PC-9 (cell line): ENCODE data around the gene TMEM165. TPM values are rescaled to one million over a fixed set of nuclear protein-coding genes. Genes with fewer than 3 reads are reported as not detected.

ENCODE experiments used
- BruUV-seq: library from RNA; stranded (reverse); fragments of 400-500 nt; replicated peaks from 2 replicates; lab custom pipeline; 2021; lab: Mats Ljungman, UMichigan
- CTCF ChIA-PET: fragments of 300-600 bp; sonication (Branson Sonifier 250); formaldehyde crosslinking; loops from one replicate; lab custom pipeline; 2022; ENCODE audit warnings: antibody characterized with exemption; lab: Charles Lee
- POLR2A ChIA-PET: fragments of 300-600 bp; sonication (Branson Sonifier 250); formaldehyde crosslinking; loops from one replicate; lab custom pipeline; 2022; ENCODE audit warnings: antibody characterized with exemption; ENCODE audit not compliant: unreplicated experiment; lab: Charles Lee
- DNase-seq, 2 experiments: peaks; one replicate each; pipeline versions ENCODE4 v3.0.0 to v3.0.0-alpha.2; 2015 to 2022; ENCODE audit warnings: mixed read lengths in 1 of 2
- H2AFZ ChIP-seq: fragments of 200-600 bp; sonication (generic); 2 replicates; pipeline ENCODE4 v1.8.1; 2017; ENCODE audit warnings: antibody characterized with exemption
- H3F3A ChIP-seq: fragments of 200-600 bp; sonication (generic); 2 replicates; pipeline ENCODE4 v1.8.1; 2017; ENCODE audit warnings: antibody characterized with exemption, mild to moderate bottlenecking, low read depth; ENCODE audit not compliant: insufficient read depth
- H3K27ac ChIP-seq: fragments of 200-600 bp; sonication (generic); 2 replicates; pipeline ENCODE4 v1.6.1; 2016; ENCODE audit warnings: mixed run types
- H3K27me3 ChIP-seq: fragments of 200-600 bp; sonication (generic); 2 replicates; pipeline ENCODE4 v1.6.1; 2016; ENCODE audit warnings: low read depth, mixed run types; ENCODE audit not compliant: insufficient read depth
- H3K36me3 ChIP-seq: fragments of 200-600 bp; sonication (generic); 2 replicates; pipeline ENCODE4 v1.6.1; 2016; ENCODE audit warnings: low read depth, mixed run types
- H3K4me1 ChIP-seq: fragments of 200-600 bp; sonication (generic); replicated peaks from 2 replicates; pipeline ENCODE4 v1.6.1; 2016; ENCODE audit warnings: mixed run types; ENCODE audit not compliant: insufficient read depth
- H3K4me2 ChIP-seq: fragments of 200-600 bp; sonication (generic); 2 replicates; pipeline ENCODE4 v1.6.1; 2017; ENCODE audit warnings: mixed run types
- H3K4me3 ChIP-seq: fragments of 200-600 bp; sonication (generic); 2 replicates; pipeline ENCODE4 v1.6.1; 2016; ENCODE audit warnings: mixed run types
- H3K79me2 ChIP-seq: fragments of 200-600 bp; sonication (generic); 2 replicates; pipeline ENCODE4 v1.6.1; 2017; ENCODE audit warnings: low read depth, mixed run types
- H3K9me2 ChIP-seq: fragments of 200-600 bp; sonication (generic); 2 replicates; pipeline ENCODE4 v1.8.1; 2017; ENCODE audit warnings: mild to moderate bottlenecking; ENCODE audit not compliant: insufficient read depth
- H3K9me3 ChIP-seq: fragments of 200-600 bp; sonication (generic); 2 replicates; pipeline ENCODE4 v1.8.1; 2016; ENCODE audit warnings: low read depth; ENCODE audit not compliant: insufficient read depth
- H4K20me1 ChIP-seq: fragments of 200-600 bp; sonication (generic); 2 replicates; pipeline ENCODE4 v1.8.1; 2017; ENCODE audit not compliant: insufficient read depth
- CTCF ChIP-seq: fragments of 200-600 bp; sonication (generic); conservative IDR thresholded peaks from 2 replicates; pipeline ENCODE4 v1.6.1; 2017; ENCODE audit warnings: mixed run types, antibody characterized with exemption, mild to moderate bottlenecking, moderate library complexity
- EZH2 ChIP-seq: fragments of 200-600 bp; sonication (generic); IDR thresholded peaks from 2 replicates; pipeline ENCODE4 v1.8.0; 2017; ENCODE audit warnings: antibody characterized with exemption, low read depth
- intact Hi-C: fragments of 100-400 bp; cut with micrococcal nuclease; formaldehyde crosslinking; loops from one replicate; pipeline ENCODE4 v1.10.0; 2022; ENCODE audit not compliant: unreplicated experiment
- total RNA-seq: library from RNA; stranded (reverse); gene quantifications from 2 replicates; pipeline ENCODE4 v1.2.3, GENCODE V29; 2021

Gene TMEM165
- total RNA-seq, 1 experiment from 2014 or later: 61.4 TPM

- BruUV-seq: no TSS peak
- no peak for TF ChIP-seq EZH2
- TF ChIP-seq CTCF: no peak
- no peak overlapping the region for H3K4me3 ChIP-seq
- H3K9me3 ChIP-seq: no peaks in the 10 kb centered on the region
- H3K4me1 ChIP-seq: no peaks in the 10 kb centered on the region
- intact Hi-C loops: no loop called here
- ChIA-PET POLR2A (no interaction called here), CTCF (no interaction called here)
- no peak for DNase-seq
- H2AFZ ChIP-seq: no peak overlapping the region
- no peaks in the 10 kb centered on the region for H3K9me2 ChIP-seq
- H4K20me1 ChIP-seq: no peaks in the 10 kb centered on the region
- no peak overlapping the region for H3K4me2 ChIP-seq
- peaks cover 3% of the 10 kb centered on the region; the same call in 1 of the 2 replicates for H3F3A ChIP-seq
- H3K36me3 ChIP-seq: no peaks in the 10 kb centered on the region
- no peaks in the 10 kb centered on the region for H3K79me2 ChIP-seq
- H3K27me3 ChIP-seq: no peaks in the 10 kb centered on the region
- H3K27ac ChIP-seq: no peak overlapping the region
These were observed 42.1 kb downstream of the TMEM165 start for GRCh38 chr4:55437823-55438222.

- Histone ChIP-seq H3K4me2 (no peak overlapping the region), H3F3A (peaks cover 3% of the 10 kb centered on the region; the same call in 1 of the 2 replicates), H2AFZ (no peak overlapping the region), H3K36me3 (no peaks in the 10 kb centered on the region), H4K20me1 (no peaks in the 10 kb centered on the region), H3K27me3 (no peaks in the 10 kb centered on the region), H3K9me2 (no peaks in the 10 kb centered on the region), H3K9me3 (no peaks in the 10 kb centered on the region), H3K27ac (no peak overlapping the region), H3K4me1 (no peaks in the 10 kb centered on the region), H3K4me3 (no peak overlapping the region), H3K79me2 (no peaks in the 10 kb centered on the region)
- POLR2A ChIA-PET: no interaction called here
- intact Hi-C loops: no loop called here
- DNase-seq: no peak
- CTCF ChIA-PET: no interaction called here
- TF ChIP-seq CTCF (no peak), EZH2 (no peak)
- BruUV-seq: no TSS peak
These were observed 42.6 kb downstream of the TMEM165 start for GRCh38 chr4:55438314-55438713.

GRCh38 chr4:55439023-55439422 is 43.3 kb downstream of the TMEM165 start:
- intact Hi-C loops: no loop called here
- H4K20me1 ChIP-seq: no peaks in the 10 kb centered on the region
- CTCF ChIA-PET: no interaction called here
- H3K79me2 ChIP-seq: no peaks in the 10 kb centered on the region
- no peak for TF ChIP-seq CTCF
- no peak for TF ChIP-seq EZH2
- H3K4me1 ChIP-seq: no peaks in the 10 kb centered on the region
- DNase-seq: no peak
- H3K27me3 ChIP-seq: no peaks in the 10 kb centered on the region
- no peak overlapping the region for H3K4me2 ChIP-seq
- no TSS peak for BruUV-seq
- no peak overlapping the region for H3K27ac ChIP-seq
- H2AFZ ChIP-seq: no peak overlapping the region
- H3K36me3 ChIP-seq: no peaks in the 10 kb centered on the region
- H3F3A ChIP-seq: peaks cover 3% of the 10 kb centered on the region; the same call in 1 of the 2 replicates
- no peak overlapping the region for H3K4me3 ChIP-seq
- POLR2A ChIA-PET: no interaction called here
- no peaks in the 10 kb centered on the region for H3K9me2 ChIP-seq
- no peaks in the 10 kb centered on the region for H3K9me3 ChIP-seq
